ENCODE data around the gene SPRTN. TPM values are rescaled to one million over a fixed set of nuclear protein-coding genes. Genes with fewer than 3 reads are reported as not detected.

The SPRTN gene
- total and polyA plus RNA-seq, 2 donors from 2014 or later = 5.3 to 8.9 TPM

DNA sequence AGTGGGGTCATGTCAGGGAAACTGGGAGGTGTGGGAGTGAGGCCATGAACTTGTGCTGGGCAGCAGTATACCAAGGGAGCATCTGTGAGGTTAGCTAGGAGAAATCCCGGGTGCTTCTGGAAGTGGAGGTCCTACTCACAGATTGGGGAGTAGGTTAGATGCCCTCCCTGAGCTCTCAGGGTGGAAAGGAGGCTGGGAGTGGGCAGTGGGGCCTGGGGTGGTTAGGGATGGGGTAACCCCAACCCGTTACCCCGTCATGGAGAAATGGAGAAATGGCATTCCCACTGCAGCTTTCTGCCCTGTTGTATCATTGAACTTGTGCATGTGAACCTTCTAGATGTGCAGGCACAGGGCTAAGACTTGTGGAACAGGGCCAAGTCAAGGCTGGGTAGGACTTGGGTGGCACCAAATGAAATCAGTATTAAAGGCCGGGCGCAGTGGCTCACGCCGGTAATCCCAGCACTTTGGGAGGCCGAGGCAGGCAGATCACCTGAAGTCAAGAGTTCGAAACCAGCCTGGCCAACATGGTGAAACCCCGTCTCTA, 27.6 kb upstream of the SPRTN start:
- Histone ChIP-seq H3K27me3 (ENCODE audit: control insufficient read depth, insufficient read depth, low read length) (no peaks in the 10 kb centered on the region), H3K36me3 (ENCODE audit: control insufficient read depth in 2 of 3, insufficient read depth in 3 of 3, low read length in 3 of 3) (no peaks in the 10 kb centered on the region), H3K4me3 (ENCODE audit: low read length in 3 of 3) (no peak overlapping the region), H3K9me3 (ENCODE audit: control insufficient read depth in 2 of 3, insufficient read depth in 1 of 3, low read length in 3 of 3) (no peaks in the 10 kb centered on the region), H3K4me1 (ENCODE audit: control insufficient read depth in 2 of 3, insufficient read depth in 2 of 3, low read depth in 1 of 3, low read length in 3 of 3) (no peaks in the 10 kb centered on the region), H3K27ac (ENCODE audit: low read depth in 2 of 2, low read length in 2 of 2) (no peak overlapping the region), H3K9ac (ENCODE audit: low read length in 3 of 3) (no peak overlapping the region)
- FAIRE-seq (no peak), DNase-seq (no peak)
- intact Hi-C loops (cut with DNase I) = no loop called here
- TF ChIP-seq CTCF (IDR thresholded peaks at IDR 0.05; ENCODE audit: borderline replicate concordance, extremely low read depth, insufficient read depth) = no peak

- Histone ChIP-seq H3K4me1 (ENCODE audit: control insufficient read depth in 2 of 3, insufficient read depth in 2 of 3, low read depth in 1 of 3, low read length in 3 of 3) (no peaks in the 10 kb centered on the region), H3K27ac (ENCODE audit: low read depth in 2 of 2, low read length in 2 of 2) (no peak overlapping the region), H3K4me3 (ENCODE audit: low read length in 3 of 3) (no peak overlapping the region), H3K36me3 (ENCODE audit: control insufficient read depth in 2 of 3, insufficient read depth in 3 of 3, low read length in 3 of 3) (no peaks in the 10 kb centered on the region), H3K9ac (ENCODE audit: low read length in 3 of 3) (no peak overlapping the region), H3K27me3 (ENCODE audit: control insufficient read depth, insufficient read depth, low read length) (no peaks in the 10 kb centered on the region), H3K9me3 (ENCODE audit: control insufficient read depth in 2 of 3, insufficient read depth in 1 of 3, low read length in 3 of 3) (no peaks in the 10 kb centered on the region)
- FAIRE-seq (no peak), DNase-seq (no peak)
- intact Hi-C loops (cut with DNase I) = no loop called here
- no peak for TF ChIP-seq CTCF (IDR thresholded peaks at IDR 0.05; ENCODE audit: borderline replicate concordance, extremely low read depth, insufficient read depth)
Observed at GRCh38 chr1:231311720-231312431, 26.2 kb upstream of the SPRTN start.

DNA sequence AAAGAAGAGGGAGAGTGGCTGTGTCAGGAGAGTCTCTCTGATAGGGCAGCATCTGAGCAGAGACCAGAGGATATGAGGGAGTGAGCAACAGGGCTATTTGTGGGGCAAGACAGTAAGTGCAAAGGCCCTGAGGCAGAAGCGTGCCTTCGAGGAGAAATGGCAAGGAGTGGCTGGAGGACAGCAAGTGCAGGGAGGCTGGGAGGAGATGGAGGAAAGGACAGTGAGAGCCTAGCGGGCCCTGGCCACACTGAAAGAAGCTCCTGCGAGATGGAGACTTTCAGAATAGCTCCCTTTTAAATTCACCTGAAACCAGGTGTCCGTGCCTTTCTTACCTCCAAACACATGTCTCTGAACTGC, 25.7 kb upstream of the SPRTN start:
- H3K27me3 ChIP-seq (ENCODE audit: control insufficient read depth, insufficient read depth, low read length) = no peaks in the 10 kb centered on the region
- intact Hi-C loops (cut with DNase I) = no loop called here
- H3K9ac ChIP-seq (ENCODE audit: low read length in 3 of 3) = no peak overlapping the region
- no peaks in the 10 kb centered on the region for H3K9me3 ChIP-seq (ENCODE audit: control insufficient read depth in 2 of 3, insufficient read depth in 1 of 3, low read length in 3 of 3)
- H3K4me1 ChIP-seq (ENCODE audit: control insufficient read depth in 2 of 3, insufficient read depth in 2 of 3, low read depth in 1 of 3, low read length in 3 of 3) = no peaks in the 10 kb centered on the region
- no peak for FAIRE-seq
- no peak overlapping the region for H3K27ac ChIP-seq (ENCODE audit: low read depth in 2 of 2, low read length in 2 of 2)
- H3K4me3 ChIP-seq (ENCODE audit: low read length in 3 of 3) = no peak overlapping the region
- TF ChIP-seq CTCF (IDR thresholded peaks at IDR 0.05; ENCODE audit: borderline replicate concordance, extremely low read depth, insufficient read depth) = no peak
- no peak for DNase-seq
- no peaks in the 10 kb centered on the region for H3K36me3 ChIP-seq (ENCODE audit: control insufficient read depth in 2 of 3, insufficient read depth in 3 of 3, low read length in 3 of 3)

All from kidney (tissue), 14 donors.